Endothelial cell of umbilical vein (primary cell): ENCODE results near the gene ZBTB12.

Source experiments
- CTCF ChIP-seq, 2 donors: IDR thresholded peaks; 1 replicate in 1 of 2; 2 replicates in 1 of 2; pipeline ENCODE4 v1.5.1; 2011; ENCODE audit warnings: low read length in 2 of 2, mild to moderate bottlenecking in 2 of 2, moderate library complexity in 2 of 2, control low read depth in 1 of 2, inconsistent platforms in 1 of 2, low read depth in 1 of 2; ENCODE audit not compliant: insufficient read depth in 1 of 2; ENCODE audit errors: extremely low read depth in 1 of 2
- EZH2 ChIP-seq: IDR thresholded peaks from 2 replicates; pipeline ENCODE4 v1.6.1; 2012; ENCODE audit warnings: borderline replicate concordance, low read depth, mild to moderate bottlenecking, moderate library complexity, low read length, inconsistent platforms; ENCODE audit not compliant: severe bottlenecking
- FOS ChIP-seq: IDR thresholded peaks from 2 replicates; pipeline ENCODE4 v1.6.1; 2011; ENCODE audit warnings: mild to moderate bottlenecking, low read length, moderate library complexity, borderline replicate concordance; ENCODE audit not compliant: insufficient read depth
- JUN ChIP-seq: IDR thresholded peaks from 2 replicates; pipeline ENCODE4 v1.6.1; 2011; ENCODE audit warnings: borderline replicate concordance, low read depth; ENCODE audit not compliant: insufficient read length, insufficient read depth
- MAX ChIP-seq: IDR thresholded peaks from 2 replicates; pipeline ENCODE4 v1.6.1; 2011; ENCODE audit not compliant: insufficient read depth, insufficient read length
- MYC ChIP-seq: IDR thresholded peaks from one replicate; pipeline ENCODE4 v1.6.1; 2011; ENCODE audit warnings: mild to moderate bottlenecking, low read depth, low read length
- POLR2A ChIP-seq: IDR thresholded peaks from 2 replicates; pipeline ENCODE4 v1.6.1; 2012; ENCODE audit warnings: low read depth, mild to moderate bottlenecking, control low read depth, low read length
- POLR2AphosphoS5 ChIP-seq: IDR thresholded peaks from 2 replicates; pipeline ENCODE4 v1.6.1; 2012; ENCODE audit warnings: low read depth, mild to moderate bottlenecking, control low read depth, low read length, moderate library complexity; ENCODE audit not compliant: insufficient read depth

GRCh38 chr6:31927242-31927862 lies 25.5 kb upstream of the ZBTB12 start, which contains the start of gene C2:
- no peak for TF ChIP-seq CTCF (IDR thresholded peaks at IDR 0.05; ENCODE audit: extremely low read depth in 1 of 2, insufficient read depth in 1 of 2, low read depth in 1 of 2, low read length in 2 of 2)
- no peak for TF ChIP-seq POLR2A
- TF ChIP-seq MAX: no peak
- TF ChIP-seq FOS: no peak
- no peak for TF ChIP-seq POLR2AphosphoS5
- TF ChIP-seq EZH2: no peak
- TF ChIP-seq MYC: no peak
- no peak for TF ChIP-seq JUN
